Loucy (cell line): ENCODE data around the gene BCKDHB.

Source experiments
- H2AFZ ChIP-seq: fragments of 200-600 bp; sonication (generic); 2 replicates; pipeline ENCODE4 v1.6.0; 2016; ENCODE audit warnings: antibody characterized with exemption, mild to moderate bottlenecking, low read length, moderate library complexity
- H3F3A ChIP-seq: fragments of 200-600 bp; 2 replicates; pipeline ENCODE4 v1.6.0; 2016; ENCODE audit warnings: antibody characterized with exemption, low read depth, mild to moderate bottlenecking
- H3K27me3 ChIP-seq: fragments of 200-600 bp; sonication (generic); 2 replicates; pipeline ENCODE4 v1.6.1; 2014; ENCODE audit warnings: low read length, mild to moderate bottlenecking; ENCODE audit not compliant: insufficient read depth, poor library complexity, severe bottlenecking
- H3K36me3 ChIP-seq: fragments of 200-600 bp; sonication (generic); 2 replicates; pipeline ENCODE4 v1.6.1; 2016; ENCODE audit warnings: low read length; ENCODE audit not compliant: insufficient read depth
- H3K4me1 ChIP-seq: fragments of 200-600 bp; sonication (generic); 2 replicates; pipeline ENCODE4 v1.5.1; 2014; ENCODE audit warnings: low read length, mild to moderate bottlenecking; ENCODE audit not compliant: insufficient read depth, poor library complexity, severe bottlenecking
- H3K4me2 ChIP-seq: fragments of 200-600 bp; sonication (generic); 2 replicates; pipeline ENCODE4 v1.6.0; 2014; ENCODE audit warnings: antibody characterized with exemption, low read length, low read depth, mild to moderate bottlenecking; ENCODE audit not compliant: poor library complexity, severe bottlenecking
- H3K4me3 ChIP-seq: fragments of 200-600 bp; sonication (generic); 2 replicates; pipeline ENCODE4 v1.5.1; 2014; ENCODE audit warnings: low read length, mild to moderate bottlenecking, mixed read lengths; ENCODE audit not compliant: poor library complexity, severe bottlenecking
- H3K79me2 ChIP-seq: fragments of 200-600 bp; sonication (generic); 2 replicates; pipeline ENCODE4 v1.6.1; 2014; ENCODE audit warnings: low read length; ENCODE audit not compliant: insufficient read depth
- H3K9ac ChIP-seq: fragments of 200-600 bp; sonication (generic); 2 replicates; pipeline ENCODE4 v1.6.0; 2014; ENCODE audit warnings: mild to moderate bottlenecking, low read depth, low read length, moderate library complexity; ENCODE audit not compliant: poor library complexity, severe bottlenecking
- H3K9me2 ChIP-seq: fragments of 200-600 bp; sonication (generic); replicated peaks from 2 replicates; pipeline ENCODE4 v1.6.1; 2016; ENCODE audit warnings: low read depth, low read length, mixed read lengths
- H3K9me3 ChIP-seq: fragments of 200-600 bp; sonication (generic); 2 replicates; pipeline ENCODE4 v1.6.1; 2014; ENCODE audit warnings: mild to moderate bottlenecking, antibody characterized with exemption, low read length, low read depth; ENCODE audit not compliant: insufficient read depth
- H4K20me1 ChIP-seq: fragments of 200-600 bp; sonication (generic); 2 replicates; pipeline ENCODE4 v1.6.0; 2014; ENCODE audit warnings: antibody characterized with exemption, low read length, mild to moderate bottlenecking; ENCODE audit not compliant: insufficient read depth, poor library complexity, severe bottlenecking
- CTCF ChIP-seq: fragments of 200-600 bp; sonication (generic); conservative IDR thresholded peaks from 2 replicates; pipeline ENCODE4 v1.5.1; 2014; ENCODE audit warnings: mild to moderate bottlenecking, antibody characterized with exemption, low read length
- EZH2phosphoT487 ChIP-seq: fragments of 200-600 bp; IDR thresholded peaks from 2 replicates; pipeline ENCODE4 v1.6.1; 2018; ENCODE audit warnings: antibody characterized with exemption, mild to moderate bottlenecking, moderate library complexity, borderline replicate concordance

BCKDHB gene

GRCh38 chr6:80142586-80142985 lies 36.1 kb downstream of the BCKDHB start:
- Histone ChIP-seq H4K20me1 (no peaks in the 10 kb centered on the region), H3K79me2 (no peaks in the 10 kb centered on the region), H3K36me3 (no peaks in the 10 kb centered on the region; the same call in 1 of the 2 replicates), H3K9ac (no peak overlapping the region), H3K9me3 (0 out of 2 replicates have a peak, but pooled peaks cover 3% of the 10 kb centered on the region), H2AFZ (no peak overlapping the region), H3K4me3 (no peak overlapping the region), H3F3A (no peaks in the 10 kb centered on the region), H3K4me2 (no peak overlapping the region), H3K9me2 (no peaks in the 10 kb centered on the region), H3K4me1 (peaks cover 21% of the 10 kb centered on the region), H3K27me3 (no peaks in the 10 kb centered on the region)
- TF ChIP-seq EZH2phosphoT487 (no peak), CTCF (no peak)

GRCh38 chr6:80143419-80143937 lies 37.0 kb downstream of the BCKDHB start:
- no peak overlapping the region for H3K4me3 ChIP-seq
- H3K27me3 ChIP-seq, result no peaks in the 10 kb centered on the region
- peaks cover 21% of the 10 kb centered on the region for H3K4me1 ChIP-seq
- peaks cover 3% of the 10 kb centered on the region; the same call in 1 of the 2 replicates for H3K9me3 ChIP-seq
- TF ChIP-seq EZH2phosphoT487, result no peak
- H3K79me2 ChIP-seq, result no peaks in the 10 kb centered on the region
- H4K20me1 ChIP-seq, result no peaks in the 10 kb centered on the region
- peaks cover 4% of the 10 kb centered on the region; the same call in 1 of the 2 replicates for H3K36me3 ChIP-seq
- no peak overlapping the region for H3K4me2 ChIP-seq
- H3F3A ChIP-seq, result no peaks in the 10 kb centered on the region
- no peak overlapping the region for H3K9ac ChIP-seq
- no peak overlapping the region for H2AFZ ChIP-seq
- no peaks in the 10 kb centered on the region for H3K9me2 ChIP-seq

- H3K27me3 ChIP-seq, result no peaks in the 10 kb centered on the region
- no peaks in the 10 kb centered on the region for H3F3A ChIP-seq
- no peaks in the 10 kb centered on the region for H3K79me2 ChIP-seq
- H3K4me1 ChIP-seq, result peaks cover 21% of the 10 kb centered on the region
- H3K9me2 ChIP-seq, result no peaks in the 10 kb centered on the region
- no peak overlapping the region for H3K9ac ChIP-seq
- TF ChIP-seq CTCF (no peak), EZH2phosphoT487 (no peak)
- peaks cover 4% of the 10 kb centered on the region; the same call in 1 of the 2 replicates for H3K36me3 ChIP-seq
- H2AFZ ChIP-seq, result no peak overlapping the region
- peaks cover 3% of the 10 kb centered on the region; the same call in 1 of the 2 replicates for H3K9me3 ChIP-seq
- H4K20me1 ChIP-seq, result no peaks in the 10 kb centered on the region
- H3K4me2 ChIP-seq, result no peak overlapping the region
- H3K4me3 ChIP-seq, result no peak overlapping the region
Measured at GRCh38 chr6:80144753-80145315, 38.4 kb downstream of the BCKDHB start.

GRCh38 chr6:80145509-80145908 lies 39.0 kb downstream of the BCKDHB start:
- no peaks in the 10 kb centered on the region for H3F3A ChIP-seq
- no peak overlapping the region for H3K4me3 ChIP-seq
- H3K79me2 ChIP-seq, result no peaks in the 10 kb centered on the region
- H3K27me3 ChIP-seq, result no peaks in the 10 kb centered on the region
- peaks cover 21% of the 10 kb centered on the region for H3K4me1 ChIP-seq
- peak overlapping the region; percentile 9 for H3K4me2 ChIP-seq
- peaks cover 4% of the 10 kb centered on the region; the same call in 1 of the 2 replicates for H3K36me3 ChIP-seq
- no peak overlapping the region for H2AFZ ChIP-seq
- H3K9me2 ChIP-seq, result no peaks in the 10 kb centered on the region
- no peak overlapping the region for H3K9ac ChIP-seq
- peaks cover 3% of the 10 kb centered on the region; the same call in 1 of the 2 replicates for H3K9me3 ChIP-seq
- TF ChIP-seq EZH2phosphoT487 (no peak), CTCF (no peak)
- no peaks in the 10 kb centered on the region for H4K20me1 ChIP-seq
